Peyer's patch (tissue), 4 donors: ENCODE results near the gene PIP4K2B.

Experiments
- POLR2A ChIP-seq, 2 donors: fragments of 450-650 bp; IDR thresholded peaks; one replicate each; pipeline ENCODE4 v1.5.1; 2017; ENCODE audit warnings: antibody characterized with exemption in 2 of 2, mild to moderate bottlenecking in 2 of 2, moderate library complexity in 2 of 2
- TF ChIP-seq, protein P1 (sequence below), 6 experiments: fragments of 450-650 bp in 4 of 6; fragments of 200-600 bp in 2 of 6; sonication (generic) in 1 of 6; IDR thresholded peaks; one replicate each; pipeline ENCODE4 v1.5.1; 2017 to 2019; ENCODE audit warnings: antibody characterized with exemption in 6 of 6, mild to moderate bottlenecking in 3 of 6, moderate library complexity in 1 of 6

DNA sequence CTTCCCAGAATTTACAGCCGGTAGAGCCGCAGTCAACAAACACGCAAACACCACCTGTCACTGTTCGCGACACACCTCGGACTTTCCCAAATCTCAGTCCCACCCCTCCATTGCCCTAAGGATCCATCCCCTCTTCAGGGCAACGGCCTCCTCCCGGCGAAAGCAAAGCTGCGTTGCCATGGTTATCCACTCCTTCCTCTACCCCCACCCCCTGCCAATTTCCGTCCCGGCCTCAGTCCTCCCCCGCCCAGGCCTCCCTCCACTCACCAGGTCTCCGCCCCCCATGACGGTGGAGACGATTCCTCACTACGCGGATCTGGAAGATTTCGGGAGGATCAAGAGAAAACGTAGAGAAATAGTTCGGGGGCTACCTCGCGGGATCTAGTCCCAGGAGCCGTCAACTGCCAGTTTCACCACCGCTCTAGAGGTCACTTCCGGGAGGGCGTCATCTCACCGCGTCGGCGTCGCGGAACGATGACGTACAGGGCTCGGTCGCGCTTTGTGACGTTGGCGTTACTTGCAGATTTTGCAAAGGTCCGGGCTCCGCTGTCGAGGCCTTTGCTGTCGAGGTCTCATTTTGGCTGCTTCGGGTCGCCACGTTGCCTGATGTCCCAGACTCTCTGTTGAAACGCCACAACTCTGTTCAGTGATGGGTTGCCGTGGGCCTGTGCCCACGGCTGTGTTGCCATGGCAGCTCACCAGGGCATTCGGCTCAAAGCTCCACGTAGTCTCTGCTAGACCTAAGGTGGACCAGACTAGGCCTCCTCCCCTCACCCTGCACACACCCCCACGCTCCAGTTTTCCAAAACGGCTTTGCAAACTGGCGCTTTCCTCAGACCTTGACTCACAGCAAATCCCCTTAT is 25.8 kb upstream of the PIP4K2B start, which contains the start of gene CWC25:
- TF ChIP-seq, protein P1, sequence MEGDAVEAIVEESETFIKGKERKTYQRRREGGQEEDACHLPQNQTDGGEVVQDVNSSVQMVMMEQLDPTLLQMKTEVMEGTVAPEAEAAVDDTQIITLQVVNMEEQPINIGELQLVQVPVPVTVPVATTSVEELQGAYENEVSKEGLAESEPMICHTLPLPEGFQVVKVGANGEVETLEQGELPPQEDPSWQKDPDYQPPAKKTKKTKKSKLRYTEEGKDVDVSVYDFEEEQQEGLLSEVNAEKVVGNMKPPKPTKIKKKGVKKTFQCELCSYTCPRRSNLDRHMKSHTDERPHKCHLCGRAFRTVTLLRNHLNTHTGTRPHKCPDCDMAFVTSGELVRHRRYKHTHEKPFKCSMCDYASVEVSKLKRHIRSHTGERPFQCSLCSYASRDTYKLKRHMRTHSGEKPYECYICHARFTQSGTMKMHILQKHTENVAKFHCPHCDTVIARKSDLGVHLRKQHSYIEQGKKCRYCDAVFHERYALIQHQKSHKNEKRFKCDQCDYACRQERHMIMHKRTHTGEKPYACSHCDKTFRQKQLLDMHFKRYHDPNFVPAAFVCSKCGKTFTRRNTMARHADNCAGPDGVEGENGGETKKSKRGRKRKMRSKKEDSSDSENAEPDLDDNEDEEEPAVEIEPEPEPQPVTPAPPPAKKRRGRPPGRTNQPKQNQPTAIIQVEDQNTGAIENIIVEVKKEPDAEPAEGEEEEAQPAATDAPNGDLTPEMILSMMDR (IDR thresholded peaks at IDR 0.05): peak in 1 of 6 experiments; percentile 19
- TF ChIP-seq POLR2A (IDR thresholded peaks at IDR 0.05): peak; percentile 83 to 87
